ENCODE results near the gene GOSR1.

- TF ChIP-seq, protein P1, sequence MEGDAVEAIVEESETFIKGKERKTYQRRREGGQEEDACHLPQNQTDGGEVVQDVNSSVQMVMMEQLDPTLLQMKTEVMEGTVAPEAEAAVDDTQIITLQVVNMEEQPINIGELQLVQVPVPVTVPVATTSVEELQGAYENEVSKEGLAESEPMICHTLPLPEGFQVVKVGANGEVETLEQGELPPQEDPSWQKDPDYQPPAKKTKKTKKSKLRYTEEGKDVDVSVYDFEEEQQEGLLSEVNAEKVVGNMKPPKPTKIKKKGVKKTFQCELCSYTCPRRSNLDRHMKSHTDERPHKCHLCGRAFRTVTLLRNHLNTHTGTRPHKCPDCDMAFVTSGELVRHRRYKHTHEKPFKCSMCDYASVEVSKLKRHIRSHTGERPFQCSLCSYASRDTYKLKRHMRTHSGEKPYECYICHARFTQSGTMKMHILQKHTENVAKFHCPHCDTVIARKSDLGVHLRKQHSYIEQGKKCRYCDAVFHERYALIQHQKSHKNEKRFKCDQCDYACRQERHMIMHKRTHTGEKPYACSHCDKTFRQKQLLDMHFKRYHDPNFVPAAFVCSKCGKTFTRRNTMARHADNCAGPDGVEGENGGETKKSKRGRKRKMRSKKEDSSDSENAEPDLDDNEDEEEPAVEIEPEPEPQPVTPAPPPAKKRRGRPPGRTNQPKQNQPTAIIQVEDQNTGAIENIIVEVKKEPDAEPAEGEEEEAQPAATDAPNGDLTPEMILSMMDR (conservative IDR thresholded peaks at IDR 0.05): no peak
- no peak for TF ChIP-seq EZH2 (IDR thresholded peaks at IDR 0.05; ENCODE audit: low read depth)
Observed at GRCh38 chr17:30545024-30545423, 67.8 kb downstream of the GOSR1 start.
